Heart left ventricle (tissue), 16 donors: ENCODE data around the gene DMD. TPM values are rescaled to one million over a fixed set of nuclear protein-coding genes. Genes with fewer than 3 reads are reported as not detected.

ENCODE experiments used
- ATAC-seq, 4 donors: fragments of 200-7000 bp; cut with Tn5 transposase; one replicate each; pipeline ENCODE4 v1.9.1; 2020 to 2022; ENCODE audit warnings: moderate library complexity in 4 of 4, mild to moderate bottlenecking in 3 of 4, moderate number of reproducible peaks in 1 of 4
- DNase-seq, 5 donors: peaks; one replicate each; pipeline ENCODE4 v3.0.0-alpha.2; 2020
- H3K27ac ChIP-seq, 12 donors: fragments of 200-600 bp; sonication (generic) in 4 of 12; one replicate each; pipeline versions ENCODE4 v1.5.0 to v1.8.0; 2016 to 2022; ENCODE audit warnings: mild to moderate bottlenecking in 2 of 12
- H3K27me3 ChIP-seq, 9 donors: fragments of 200-600 bp; sonication (generic) in 2 of 9; one replicate each; pipeline versions ENCODE4 v1.5.1 to v1.8.0; 2016 to 2022; ENCODE audit warnings: mild to moderate bottlenecking in 3 of 9
- H3K36me3 ChIP-seq, 9 donors: fragments of 200-600 bp; sonication (generic) in 2 of 9; one replicate each; pipeline versions ENCODE4 v1.5.0 to v1.8.0; 2018 to 2022; ENCODE audit warnings: mild to moderate bottlenecking in 2 of 9
- H3K4me1 ChIP-seq, 12 donors: fragments of 200-600 bp; sonication (generic) in 4 of 12; one replicate each; pipeline versions ENCODE4 v1.5.0 to v1.8.0; 2016 to 2022; ENCODE audit warnings: mild to moderate bottlenecking in 3 of 12
- H3K4me3 ChIP-seq, 12 donors: fragments of 200-600 bp; sonication (generic) in 4 of 12; one replicate each; pipeline versions ENCODE4 v1.5.0 to v1.8.0; 2017 to 2022; ENCODE audit warnings: mild to moderate bottlenecking in 9 of 12, moderate library complexity in 4 of 12
- H3K9me3 ChIP-seq, 12 donors: fragments of 200-600 bp; sonication (generic) in 4 of 12; one replicate each; pipeline versions ENCODE4 v1.5.0 to v1.8.0; 2016 to 2022; ENCODE audit warnings: mild to moderate bottlenecking in 1 of 12
- CTCF ChIP-seq, 12 donors: fragments of 200-600 bp; sonication (generic) in 4 of 12; IDR thresholded peaks; one replicate each; pipeline versions ENCODE4 v1.5.0 to v1.8.0; 2018 to 2022; ENCODE audit warnings: antibody characterized with exemption in 12 of 12, mild to moderate bottlenecking in 5 of 12
- POLR2A ChIP-seq, 2 donors: fragments of 450-650 bp; IDR thresholded peaks; one replicate each; pipeline ENCODE4 v1.6.1; 2017; ENCODE audit warnings: antibody characterized with exemption in 2 of 2, mild to moderate bottlenecking in 2 of 2, moderate library complexity in 2 of 2
- WGBS, 4 donors: extraction: QIAGEN DNeasy Blood & Tissue Kit in 2 of 4; methylation state at CpG; one replicate each; pipeline versions ENCODE4 v1.1.5 to v1.1.7; 2013 to 2018; 5-methylcytosine and 5-hydroxymethylcytosine counted together
- intact Hi-C, 10 donors: fragments of 100-400 bp; cut with DNase I; formaldehyde crosslinking; loops; one replicate each; pipeline versions ENCODE4 v1.11.1 to v1.14.2; 2022
- polyA plus RNA-seq, 2 donors: library from polyadenylated mRNA; stranded (reverse); fragments of 200-250 nt; gene quantifications; one replicate each; pipeline ENCODE4 v1.2.3, GENCODE V29; 2013
- total RNA-seq, 9 donors: library from RNA; depleted of rRNA in 2 of 9; stranded (reverse); fragments of >200 nt in 2 of 9; fragmentation: NEBNext Ultra II Directional in 3 of 9; extraction: Animal tissue kit (Norgen Biotek cat#: 25700) in 3 of 9; gene quantifications; one replicate each; pipeline versions ENCODE4 v1.1.0 to v1.2.4, GENCODE V29; 2016 to 2023
- donor health status: ischemic (EF 13 %, LVEDD 7.1; RV severe dilation, severe dysfunction).
- donor health status: healthy with polysubstance abuse.
- donor health status: DM: no; HTN: yes; CAD: no.
- donor health status: DM: no; HTN: no; CAD: no.
- donor health status: ischemic (EF 25% LVEDD 6.9; RV normal size, moderate dysfunction).
- donor health status: ischemic (EF 25% LVEDD 5.7; RV mildly dilated, moderate dysfunction).
- donor health status: healthy.
- donor health status: DM: yes; HTN: yes; CAD: no.
- donor health status: ischemic (EF 35%, LVEDD 5.7; RV mildly dilated, moderate dysfunction).
- donor health status: nonischemic (EF 11% LVEDD 7.7; RV severe dilation, severe dysfunction).
- donor health status: DM: yes; HTN: yes; CAD: no.
- donor health status: PGD.
- donor health status: ischemic (EF 29% LVEDD 5.4; RV normal size, mild dysfunction).
- donor health status: nonischemic (EF 23%, LVEDD 6.1; RV moderate dilation, normal function).

Gene DMD
- total and polyA plus RNA-seq, 11 donors = 34.7 to 236 (median 162) TPM

- no peaks in the 10 kb centered on the region for H3K36me3 ChIP-seq
- no peaks in the 10 kb centered on the region for H3K9me3 ChIP-seq
- H3K27me3 ChIP-seq = no peaks in the 10 kb centered on the region
- no peak overlapping the region for H3K4me3 ChIP-seq
- no peak overlapping the region for H3K27ac ChIP-seq
- TF ChIP-seq CTCF (IDR thresholded peaks at IDR 0.05) = no peak
- no peak for TF ChIP-seq POLR2A (IDR thresholded peaks at IDR 0.05)
- intact Hi-C loops = no loop called here
- ATAC-seq = no peak
- no peak for DNase-seq
- WGBS, 4 donors = 59 to 80% (median 69%) methylated on average over 7 of the region's 7 CpGs
- no peaks in the 10 kb centered on the region for H3K4me1 ChIP-seq
Observed at GRCh38 chrX:31527455-31528126, 1683.8 kb downstream of the DMD start.

- TF ChIP-seq CTCF (IDR thresholded peaks at IDR 0.05) = no peak
- no peak for TF ChIP-seq POLR2A (IDR thresholded peaks at IDR 0.05)
- H3K4me3 ChIP-seq = no peak overlapping the region
- no peaks in the 10 kb centered on the region for H3K36me3 ChIP-seq
- no peak for ATAC-seq
- DNase-seq = no peak
- H3K4me1 ChIP-seq = no peaks in the 10 kb centered on the region
- whole genome bisulfite sequencing, 4 donors = 49 to 64% (median 63%) methylated on average over 7 of the region's 7 CpGs
- no peaks in the 10 kb centered on the region for H3K9me3 ChIP-seq
- H3K27me3 ChIP-seq = no peaks in the 10 kb centered on the region
- no peak overlapping the region for H3K27ac ChIP-seq
- intact Hi-C loops = no loop called here
Observed at GRCh38 chrX:31523884-31524536, 1687.3 kb downstream of the DMD start.

- no peak overlapping the region for H3K27ac ChIP-seq
- no peak for DNase-seq
- H3K9me3 ChIP-seq = no peaks in the 10 kb centered on the region
- no peaks in the 10 kb centered on the region for H3K36me3 ChIP-seq
- no peaks in the 10 kb centered on the region for H3K4me1 ChIP-seq
- intact Hi-C loops = no loop called here
- no peak for ATAC-seq
- TF ChIP-seq POLR2A (IDR thresholded peaks at IDR 0.05) (no peak), CTCF (IDR thresholded peaks at IDR 0.05) (no peak)
- no peak overlapping the region for H3K4me3 ChIP-seq
- WGBS, 4 donors = 73 to 94% (median 85%) methylated on average over 7 of the region's 7 CpGs
- H3K27me3 ChIP-seq = no peaks in the 10 kb centered on the region
Observed at GRCh38 chrX:31522760-31523159, 1688.6 kb downstream of the DMD start.

GRCh38 chrX:31521941-31522340 is 1689.4 kb downstream of the DMD start:
- WGBS, 4 donors = 23 to 54% (median 48%) methylated on average over 3 of the region's 3 CpGs
- no peaks in the 10 kb centered on the region for H3K9me3 ChIP-seq
- intact Hi-C loops = no loop called here
- no peak overlapping the region for H3K27ac ChIP-seq
- no peaks in the 10 kb centered on the region for H3K27me3 ChIP-seq
- TF ChIP-seq POLR2A (IDR thresholded peaks at IDR 0.05) (no peak), CTCF (IDR thresholded peaks at IDR 0.05) (no peak)
- H3K4me3 ChIP-seq = no peak overlapping the region
- H3K4me1 ChIP-seq = no peaks in the 10 kb centered on the region
- no peak for DNase-seq
- no peak for ATAC-seq
- no peaks in the 10 kb centered on the region for H3K36me3 ChIP-seq
